Measurements from ENCODE around the gene RAP1GAP2.

The RAP1GAP2 gene

GRCh38 chr17:2967515-2967914 lies 171.3 kb downstream of the RAP1GAP2 start:
- DNase-seq (ENCODE audit: low spot score), result no peak
- no peak for TF ChIP-seq CTCF (IDR thresholded peaks at IDR 0.05; ENCODE audit: extremely low read depth, missing control alignments)

DNA sequence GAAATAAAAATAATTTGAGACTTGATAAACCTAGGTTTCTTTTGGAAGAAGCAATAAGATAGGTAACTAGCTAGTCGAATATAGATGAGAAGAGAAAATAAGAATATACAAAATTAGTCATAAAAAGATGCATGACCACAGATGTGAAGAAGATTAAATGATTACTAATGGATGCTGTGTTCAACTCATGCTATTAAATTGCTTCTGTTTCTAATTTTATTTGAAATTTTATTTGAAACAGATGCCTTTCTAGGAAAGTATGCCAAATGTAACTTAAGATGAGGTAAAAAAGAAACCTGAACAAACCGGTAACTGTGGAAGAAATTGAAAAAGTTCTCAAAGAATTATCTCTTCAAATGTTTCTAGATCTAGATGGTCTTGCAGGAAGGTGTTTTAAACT lies 175.6 kb downstream of the RAP1GAP2 start:
- no peak for DNase-seq (ENCODE audit: low spot score)
- no peak for TF ChIP-seq CTCF (IDR thresholded peaks at IDR 0.05; ENCODE audit: extremely low read depth, missing control alignments)

DNA sequence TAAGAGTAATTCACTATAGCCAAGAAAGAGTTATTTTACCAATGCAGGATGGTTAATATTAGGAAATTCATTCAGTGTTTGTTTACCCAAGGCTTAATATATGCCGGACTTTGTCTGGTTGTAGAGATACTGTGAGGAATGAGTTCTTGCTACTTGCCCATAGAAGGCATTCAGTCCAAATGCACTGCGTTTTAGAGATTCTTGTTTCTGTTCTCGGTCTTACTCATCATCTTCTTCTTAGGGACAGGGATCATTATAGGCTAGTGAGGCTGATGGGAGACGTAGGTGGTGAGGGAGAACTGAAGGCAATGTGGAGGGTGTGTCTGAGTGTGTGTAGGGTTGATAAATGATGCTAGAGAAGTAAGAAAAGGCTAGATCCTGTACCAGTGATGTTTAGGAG lies 176.5 kb downstream of the RAP1GAP2 start:
- DNase-seq (ENCODE audit: low spot score), result no peak
- no peak for TF ChIP-seq CTCF (IDR thresholded peaks at IDR 0.05; ENCODE audit: extremely low read depth, missing control alignments)

DNA sequence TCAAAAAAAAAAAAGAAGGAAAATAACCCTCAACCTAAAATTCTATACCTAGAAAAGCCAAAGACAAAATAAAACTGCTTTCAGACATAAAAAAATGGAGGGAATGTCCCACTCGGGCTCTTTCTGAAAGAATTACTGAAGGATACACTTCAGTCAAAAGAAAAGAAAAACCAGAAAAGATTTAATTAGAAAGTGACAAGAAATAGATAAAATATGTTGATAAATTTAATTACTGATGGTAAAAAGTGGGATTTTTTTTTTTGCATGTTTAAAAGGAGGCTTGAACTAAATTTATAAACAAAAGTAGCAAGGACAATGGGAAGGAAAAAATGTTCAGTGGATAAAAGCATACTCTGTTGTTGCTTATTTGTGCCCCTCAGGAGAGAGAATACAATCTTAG lies 178.1 kb downstream of the RAP1GAP2 start:
- TF ChIP-seq CTCF (IDR thresholded peaks at IDR 0.05; ENCODE audit: extremely low read depth, missing control alignments), result no peak

DNA sequence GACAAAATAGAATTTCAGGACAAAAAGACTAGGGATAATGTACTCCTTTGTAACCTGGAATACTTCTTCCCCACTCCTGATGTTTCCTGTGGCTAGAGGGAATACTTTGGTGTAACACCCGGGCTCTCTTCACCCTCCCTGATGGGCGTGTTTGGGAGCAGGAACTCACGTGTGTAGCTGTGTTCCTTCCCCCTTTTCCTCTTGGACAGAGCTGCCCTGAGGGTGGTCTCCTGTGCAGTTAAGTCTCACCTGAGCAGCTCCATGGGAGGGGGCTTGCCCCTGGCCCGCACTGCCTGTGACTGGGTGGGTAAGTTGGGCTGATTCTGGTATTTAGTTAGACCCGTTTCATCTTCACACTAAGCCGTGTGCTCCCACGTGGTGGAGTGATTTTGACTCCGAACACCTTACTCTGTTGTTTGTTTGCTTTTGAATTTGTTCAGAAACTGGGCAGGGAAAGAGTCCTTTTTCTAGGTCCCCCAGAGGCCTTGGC lies 179.3 kb downstream of the RAP1GAP2 start:
- DNase-seq (ENCODE audit: low spot score), result no peak
- no peak for TF ChIP-seq CTCF (IDR thresholded peaks at IDR 0.05; ENCODE audit: extremely low read depth, missing control alignments)

More for the DNA sequence above, 178.1 kb downstream of the RAP1GAP2 start:
- DNase-seq (ENCODE audit: low spot score), result no peak

DNA sequence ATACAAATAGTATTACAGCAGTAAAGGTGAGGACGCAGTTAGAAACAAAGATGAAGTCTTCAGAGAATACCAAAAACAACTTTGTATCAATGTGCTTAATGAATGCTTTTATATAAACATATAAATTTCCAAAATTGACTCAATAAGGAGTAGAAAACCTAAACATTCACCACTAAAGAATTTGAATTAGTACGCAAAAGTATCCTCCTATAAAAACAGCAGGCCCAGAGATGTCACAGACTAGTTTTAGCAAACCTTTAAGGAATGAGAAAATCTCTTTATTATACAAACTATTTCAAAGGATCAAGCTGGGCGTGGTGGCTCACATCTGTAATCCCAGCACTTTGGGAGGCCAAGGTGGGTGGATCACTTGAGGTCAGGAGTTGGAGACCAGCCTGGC lies 180.9 kb downstream of the RAP1GAP2 start:
- TF ChIP-seq CTCF (IDR thresholded peaks at IDR 0.05; ENCODE audit: extremely low read depth, missing control alignments), result no peak
- DNase-seq (ENCODE audit: low spot score), result no peak

GRCh38 chr17:2978116-2978515 lies 181.9 kb downstream of the RAP1GAP2 start:
- TF ChIP-seq CTCF (IDR thresholded peaks at IDR 0.05; ENCODE audit: extremely low read depth, missing control alignments), result no peak
- no peak for DNase-seq (ENCODE audit: low spot score)
